Measurements from ENCODE around the gene LAMC2.

Gene LAMC2

DNA sequence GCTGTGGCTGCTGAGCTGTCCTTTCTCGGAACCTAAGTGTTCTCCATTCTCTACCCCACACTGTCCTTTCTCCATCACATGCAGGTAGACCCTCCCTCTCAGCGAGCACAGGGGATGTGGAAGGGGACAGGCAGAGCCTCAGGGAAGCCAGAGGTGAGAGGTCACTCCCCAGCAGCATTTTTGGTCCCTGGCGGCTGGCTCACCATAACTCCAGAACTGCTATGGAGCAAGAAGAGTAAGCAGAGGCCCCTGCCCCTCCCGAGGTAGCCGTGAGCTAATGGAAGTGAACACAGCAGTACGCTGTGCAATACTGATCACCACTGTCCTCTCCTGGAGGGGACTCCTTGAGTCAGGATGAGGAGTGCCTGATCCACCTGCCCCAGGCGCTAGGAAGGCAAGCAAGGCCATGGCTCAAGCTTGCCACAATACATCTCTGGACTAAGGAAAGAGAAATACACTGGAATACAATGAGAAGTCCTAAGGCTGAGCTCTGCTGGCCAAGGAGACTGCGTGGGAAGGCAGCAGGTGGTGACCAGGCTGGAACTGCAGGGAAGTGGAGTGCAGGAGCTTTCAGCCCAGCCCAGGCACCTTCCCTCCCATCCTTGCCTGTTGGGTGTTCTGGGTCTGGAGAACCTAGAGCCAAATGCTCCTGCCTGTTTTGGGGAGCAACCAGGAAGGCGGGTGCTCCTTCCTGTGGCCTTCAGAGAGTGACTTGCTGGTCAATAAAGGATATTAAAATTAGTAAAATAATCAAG is 96.2 kb downstream of the LAMC2 start:
- Mint-ChIP-seq H3K4me3 (no peak overlapping the region), H3K9me3 (no peaks in the 10 kb centered on the region), H3K27ac (no peak overlapping the region), H3K4me1 (ENCODE audit: low read depth) (no peaks in the 10 kb centered on the region), H3K27me3 (no peaks in the 10 kb centered on the region), H3K36me3 (ENCODE audit: low read depth) (no peaks in the 10 kb centered on the region)
- DNase-seq, result no peak

DNA sequence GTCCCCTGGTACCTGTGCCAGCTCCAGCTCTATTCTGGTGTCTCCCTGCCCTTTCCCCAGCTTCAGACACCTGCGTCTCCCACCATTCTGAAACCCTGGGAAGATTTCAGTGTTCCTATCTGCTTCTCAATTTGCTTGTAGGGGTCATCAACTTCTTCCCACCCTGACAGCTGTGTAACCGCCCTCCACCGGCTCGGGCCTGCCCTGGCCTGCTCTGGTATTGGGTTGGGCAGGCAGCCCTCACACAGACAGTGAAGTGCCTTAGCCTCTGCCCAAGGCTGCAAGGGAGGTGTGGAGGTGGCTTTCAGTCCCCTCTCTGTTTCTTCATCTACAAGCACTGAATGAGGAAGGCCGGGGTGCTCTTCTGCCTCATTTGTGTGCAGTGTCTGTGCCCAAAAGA is 97.2 kb downstream of the LAMC2 start:
- Mint-ChIP-seq H3K9me3 (no peaks in the 10 kb centered on the region), H3K4me1 (ENCODE audit: low read depth) (no peaks in the 10 kb centered on the region), H3K4me3 (no peak overlapping the region), H3K36me3 (ENCODE audit: low read depth) (no peaks in the 10 kb centered on the region), H3K27ac (no peak overlapping the region), H3K27me3 (no peaks in the 10 kb centered on the region)
- DNase-seq, result no peak

GRCh38 chr1:183284086-183284485 is 98.0 kb downstream of the LAMC2 start:
- Mint-ChIP-seq H3K4me1 (ENCODE audit: low read depth) (no peaks in the 10 kb centered on the region), H3K36me3 (ENCODE audit: low read depth) (no peaks in the 10 kb centered on the region), H3K27me3 (no peaks in the 10 kb centered on the region), H3K27ac (no peak overlapping the region), H3K4me3 (no peak overlapping the region), H3K9me3 (no peaks in the 10 kb centered on the region)
- no peak for DNase-seq

- H3K36me3 Mint-ChIP-seq (ENCODE audit: low read depth), result no peaks in the 10 kb centered on the region
- H3K27me3 Mint-ChIP-seq, result no peaks in the 10 kb centered on the region
- no peak overlapping the region for H3K27ac Mint-ChIP-seq
- no peaks in the 10 kb centered on the region for H3K9me3 Mint-ChIP-seq
- H3K4me1 Mint-ChIP-seq (ENCODE audit: low read depth), result no peaks in the 10 kb centered on the region
- DNase-seq, result no peak
- H3K4me3 Mint-ChIP-seq, result no peak overlapping the region
These were observed 99.2 kb downstream of the LAMC2 start for GRCh38 chr1:183285256-183285655.

DNA sequence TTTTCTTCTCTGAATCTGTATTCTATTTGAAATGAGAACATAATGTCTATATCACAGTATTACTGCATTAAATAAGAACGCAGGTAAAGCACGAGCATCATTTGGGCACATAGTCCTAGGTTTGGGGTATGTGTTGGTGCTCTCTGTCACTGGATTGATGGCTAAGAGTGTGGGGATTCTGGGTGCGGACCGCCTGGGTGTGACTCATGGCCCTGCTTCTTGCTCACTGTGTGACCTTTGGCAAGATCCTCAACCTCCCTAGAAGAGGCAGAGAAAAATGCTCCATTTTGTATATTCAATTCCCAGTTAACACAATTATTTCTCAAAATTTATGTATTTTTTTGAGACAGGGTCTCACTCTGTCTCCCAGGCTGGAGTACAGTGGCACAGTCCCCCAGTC is 99.7 kb downstream of the LAMC2 start:
- DNase-seq, result no peak
- no peaks in the 10 kb centered on the region for H3K27me3 Mint-ChIP-seq
- no peaks in the 10 kb centered on the region for H3K36me3 Mint-ChIP-seq (ENCODE audit: low read depth)
- no peaks in the 10 kb centered on the region for H3K4me1 Mint-ChIP-seq (ENCODE audit: low read depth)
- H3K27ac Mint-ChIP-seq, result no peak overlapping the region
- H3K9me3 Mint-ChIP-seq, result no peaks in the 10 kb centered on the region
- no peak overlapping the region for H3K4me3 Mint-ChIP-seq

DNA sequence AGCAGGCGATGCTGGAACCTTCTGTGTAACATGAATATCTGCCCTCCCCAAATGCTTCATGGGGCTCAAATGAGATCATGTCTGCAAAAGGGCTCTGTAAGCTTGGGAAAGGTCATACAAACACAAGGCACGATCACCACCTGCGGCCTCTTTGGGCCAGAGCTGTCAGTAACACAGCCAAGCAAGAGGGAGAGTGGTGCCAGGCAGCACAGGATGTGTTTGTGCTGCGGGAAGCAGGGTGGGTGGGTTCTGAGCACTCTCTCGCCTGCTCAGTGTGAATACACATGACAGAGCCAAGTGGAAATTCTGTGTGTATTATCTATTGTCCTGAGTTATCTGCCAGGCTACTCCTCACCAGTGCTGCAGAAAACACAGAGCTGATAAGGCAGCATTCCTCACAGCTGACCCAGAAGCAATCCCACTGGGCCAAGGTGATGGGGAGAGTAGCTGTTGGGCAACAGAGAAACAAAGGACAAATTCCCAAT is 101.2 kb downstream of the LAMC2 start:
- no peaks in the 10 kb centered on the region for H3K4me1 Mint-ChIP-seq (ENCODE audit: low read depth)
- no peak overlapping the region for H3K4me3 Mint-ChIP-seq
- no peak overlapping the region for H3K27ac Mint-ChIP-seq
- H3K27me3 Mint-ChIP-seq, result no peaks in the 10 kb centered on the region
- no peaks in the 10 kb centered on the region for H3K36me3 Mint-ChIP-seq (ENCODE audit: low read depth)
- DNase-seq, result no peak
- H3K9me3 Mint-ChIP-seq, result no peaks in the 10 kb centered on the region

GRCh38 chr1:183288583-183288982 is 102.5 kb downstream of the LAMC2 start:
- no peak overlapping the region for H3K4me3 Mint-ChIP-seq
- H3K27me3 Mint-ChIP-seq, result no peaks in the 10 kb centered on the region
- DNase-seq, result no peak
- H3K9me3 Mint-ChIP-seq, result no peaks in the 10 kb centered on the region
- H3K4me1 Mint-ChIP-seq (ENCODE audit: low read depth), result no peaks in the 10 kb centered on the region
- no peaks in the 10 kb centered on the region for H3K36me3 Mint-ChIP-seq (ENCODE audit: low read depth)
- no peak overlapping the region for H3K27ac Mint-ChIP-seq

- no peak overlapping the region for H3K27ac Mint-ChIP-seq
- H3K36me3 Mint-ChIP-seq (ENCODE audit: low read depth), result no peaks in the 10 kb centered on the region
- no peaks in the 10 kb centered on the region for H3K27me3 Mint-ChIP-seq
- H3K4me1 Mint-ChIP-seq (ENCODE audit: low read depth), result no peaks in the 10 kb centered on the region
- H3K4me3 Mint-ChIP-seq, result no peak overlapping the region
- DNase-seq, result no peak
- H3K9me3 Mint-ChIP-seq, result no peaks in the 10 kb centered on the region
These were observed 103.0 kb downstream of the LAMC2 start for GRCh38 chr1:183289051-183289496.

DNA sequence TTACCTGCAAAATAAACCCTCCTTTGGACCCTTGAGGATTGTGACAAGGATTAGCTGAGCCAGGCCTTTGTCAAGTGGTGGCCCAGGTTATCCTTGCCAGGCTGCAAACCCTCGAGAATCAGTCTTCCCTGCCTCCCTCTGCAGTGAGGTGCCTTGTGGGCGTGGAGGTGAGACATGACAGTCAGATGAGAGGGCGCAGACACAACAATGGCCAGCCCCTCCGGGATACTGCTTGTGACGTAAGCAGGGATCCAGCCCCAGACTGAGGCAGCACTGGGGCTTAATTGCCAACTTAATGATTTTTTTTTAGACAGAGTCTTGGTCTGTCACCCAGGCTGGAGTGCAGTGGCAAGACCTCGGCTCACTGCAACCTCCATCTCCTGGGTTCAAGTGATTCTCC is 104.6 kb downstream of the LAMC2 start:
- Mint-ChIP-seq H3K4me3 (no peak overlapping the region), H3K9me3 (no peaks in the 10 kb centered on the region), H3K4me1 (ENCODE audit: low read depth) (no peaks in the 10 kb centered on the region), H3K27ac (no peak overlapping the region), H3K36me3 (ENCODE audit: low read depth) (no peaks in the 10 kb centered on the region), H3K27me3 (no peaks in the 10 kb centered on the region)
- DNase-seq, result no peak

- Mint-ChIP-seq H3K27me3 (no peaks in the 10 kb centered on the region), H3K4me3 (no peak overlapping the region), H3K4me1 (ENCODE audit: low read depth) (no peaks in the 10 kb centered on the region), H3K36me3 (ENCODE audit: low read depth) (no peaks in the 10 kb centered on the region), H3K9me3 (no peaks in the 10 kb centered on the region), H3K27ac (no peak overlapping the region)
- DNase-seq, result no peak
These were observed 105.2 kb downstream of the LAMC2 start for GRCh38 chr1:183291216-183291762.

GRCh38 chr1:183291802-183292514 is 105.9 kb downstream of the LAMC2 start:
- H3K9me3 Mint-ChIP-seq, result no peaks in the 10 kb centered on the region
- H3K27me3 Mint-ChIP-seq, result peaks cover 3% of the 10 kb centered on the region
- no peak for DNase-seq

GRCh38 chr1:183293241-183293640 is 107.2 kb downstream of the LAMC2 start:
- no peaks in the 10 kb centered on the region for H3K4me1 Mint-ChIP-seq (ENCODE audit: low read depth)
- H3K36me3 Mint-ChIP-seq (ENCODE audit: low read depth), result no peaks in the 10 kb centered on the region
- H3K4me3 Mint-ChIP-seq, result no peak overlapping the region
- peaks cover 4% of the 10 kb centered on the region for H3K27me3 Mint-ChIP-seq
- H3K27ac Mint-ChIP-seq, result no peak overlapping the region
- no peak for DNase-seq
- no peaks in the 10 kb centered on the region for H3K9me3 Mint-ChIP-seq

More at GRCh38 chr1:183291802-183292514, 105.9 kb downstream of the LAMC2 start:
- no peaks in the 10 kb centered on the region for H3K36me3 Mint-ChIP-seq (ENCODE audit: low read depth)
- no peaks in the 10 kb centered on the region for H3K4me1 Mint-ChIP-seq (ENCODE audit: low read depth)
- no peak overlapping the region for H3K4me3 Mint-ChIP-seq
- H3K27ac Mint-ChIP-seq, result no peak overlapping the region

GRCh38 chr1:183293876-183294275 is 107.8 kb downstream of the LAMC2 start:
- Mint-ChIP-seq H3K4me3 (no peak overlapping the region), H3K9me3 (no peaks in the 10 kb centered on the region), H3K4me1 (ENCODE audit: low read depth) (no peaks in the 10 kb centered on the region), H3K36me3 (ENCODE audit: low read depth) (no peaks in the 10 kb centered on the region), H3K27me3 (peaks cover 4% of the 10 kb centered on the region), H3K27ac (no peak overlapping the region)
- DNase-seq, result no peak
